GM23338 (cell line): ENCODE data around the gene KRTAP12-3. TPM values are rescaled to one million over a fixed set of nuclear protein-coding genes. Genes with fewer than 3 reads are reported as not detected.
A peak's percentile ranks its signal among the peaks of the same experiment; 100 is the strongest.

Source experiments
- ATAC-seq: fragments of 200-7000 bp; cut with Tn5 transposase; 3 replicates; pipeline ENCODE4 v1.9.1; 2020
- DNase-seq: peaks from one replicate; pipeline ENCODE4 v3.0.0-alpha.2; 2015; ENCODE audit warnings: low spot score
- H2AFZ ChIP-seq: fragments of 200-600 bp; sonication (generic); 2 replicates; pipeline ENCODE4 v1.8.0; 2016; ENCODE audit warnings: antibody characterized with exemption, mild to moderate bottlenecking, moderate library complexity
- H3F3A ChIP-seq: fragments of 200-600 bp; sonication (generic); replicated peaks from 2 replicates; pipeline ENCODE4 v1.8.0; 2017; ENCODE audit warnings: antibody characterized with exemption, mixed run types, low read depth
- H3K27ac ChIP-seq: fragments of 200-600 bp; sonication (generic); 2 replicates; pipeline ENCODE4 v1.6.1; 2016; ENCODE audit warnings: low read depth
- H3K27me3 ChIP-seq: fragments of 200-600 bp; sonication (generic); 2 replicates; pipeline ENCODE4 v1.8.0; 2016; ENCODE audit warnings: mild to moderate bottlenecking, mixed run types, moderate library complexity; ENCODE audit not compliant: insufficient read depth
- H3K36me3 ChIP-seq: fragments of 200-600 bp; sonication (generic); 2 replicates; pipeline ENCODE4 v1.8.0; 2016; ENCODE audit warnings: mild to moderate bottlenecking; ENCODE audit not compliant: insufficient read depth
- H3K4me1 ChIP-seq: fragments of 200-600 bp; sonication (generic); 2 replicates; pipeline ENCODE4 v1.8.0; 2016; ENCODE audit warnings: mild to moderate bottlenecking, moderate library complexity; ENCODE audit not compliant: insufficient read depth
- H3K4me2 ChIP-seq: fragments of 200-600 bp; sonication (generic); 2 replicates; pipeline ENCODE4 v1.7.1; 2017; ENCODE audit warnings: mixed run types
- H3K4me3 ChIP-seq: fragments of 200-600 bp; sonication (generic); 2 replicates; pipeline ENCODE4 v1.6.1; 2016; ENCODE audit warnings: mixed run types
- H3K79me2 ChIP-seq: fragments of 200-600 bp; sonication (generic); replicated peaks from 2 replicates; pipeline ENCODE4 v1.8.0; 2017; ENCODE audit warnings: mild to moderate bottlenecking; ENCODE audit not compliant: insufficient read depth
- H3K9me2 ChIP-seq: fragments of 200-600 bp; sonication (generic); 2 replicates; pipeline ENCODE4 v1.8.0; 2017; ENCODE audit not compliant: insufficient read depth
- H4K20me1 ChIP-seq: fragments of 200-600 bp; sonication (generic); replicated peaks from 2 replicates; pipeline ENCODE4 v1.8.0; 2017; ENCODE audit warnings: mild to moderate bottlenecking; ENCODE audit not compliant: insufficient read depth
- H3K27ac Mint-ChIP-seq: 2 replicates; pipeline ENCODE4 v1.8.0; 2020; ENCODE audit warnings: inconsistent platforms, mild to moderate bottlenecking, moderate library complexity, mixed read lengths
- H3K27me3 Mint-ChIP-seq: 3 replicates; pipeline ENCODE4 v1.8.0; 2022; ENCODE audit warnings: low read depth, mild to moderate bottlenecking, moderate library complexity, mixed read lengths, inconsistent platforms; ENCODE audit not compliant: insufficient read depth, poor library complexity
- H3K36me3 Mint-ChIP-seq: 3 replicates; pipeline ENCODE4 v1.8.0; 2021; ENCODE audit warnings: low read depth, mild to moderate bottlenecking, inconsistent platforms, moderate library complexity, mixed read lengths
- H3K4me1 Mint-ChIP-seq: 3 replicates; pipeline ENCODE4 v1.8.0; 2020; ENCODE audit warnings: mild to moderate bottlenecking, inconsistent platforms, mixed read lengths
- H3K4me3 Mint-ChIP-seq: 3 replicates; pipeline ENCODE4 v1.8.0; 2021; ENCODE audit warnings: moderate library complexity, mild to moderate bottlenecking, inconsistent platforms, mixed read lengths
- H3K9me3 Mint-ChIP-seq: 3 replicates; pipeline ENCODE4 v1.8.0; 2020; ENCODE audit warnings: moderate library complexity, mild to moderate bottlenecking, inconsistent platforms, mixed read lengths
- CREB1 ChIP-seq: fragments of 250-450 bp; sonication (Bioruptor Pico); IDR thresholded peaks from 2 replicates; pipeline ENCODE4 v1.5.0; 2020; ENCODE audit warnings: low read depth, mild to moderate bottlenecking, moderate library complexity
- EZH2 ChIP-seq: fragments of 200-600 bp; sonication (generic); IDR thresholded peaks from one replicate; pipeline ENCODE4 v1.8.0; 2017; ENCODE audit warnings: antibody characterized with exemption, mild to moderate bottlenecking, low read depth; ENCODE audit not compliant: unreplicated experiment
- EZH2phosphoT487 ChIP-seq: fragments of 200-600 bp; sonication (generic); IDR thresholded peaks from one replicate; pipeline ENCODE4 v1.8.1; 2018; ENCODE audit warnings: antibody characterized with exemption; ENCODE audit not compliant: unreplicated experiment
- JUNB ChIP-seq: IDR thresholded peaks from one replicate; pipeline ENCODE4 v1.6.1; 2016; ENCODE audit warnings: antibody characterized with exemption; ENCODE audit not compliant: unreplicated experiment
- NANOG ChIP-seq: IDR thresholded peaks from 2 replicates; pipeline ENCODE4 v1.6.1; 2016; ENCODE audit warnings: antibody characterized with exemption, borderline replicate concordance
- POLR2AphosphoS5 ChIP-seq: IDR thresholded peaks from 2 replicates; pipeline ENCODE4 v1.6.1; 2016; ENCODE audit warnings: antibody characterized with exemption, low read depth
- ZNF114 ChIP-seq: fragments of 250-450 bp; sonication (Bioruptor Pico); IDR thresholded peaks from 2 replicates; pipeline ENCODE4 v1.5.0; 2020; ENCODE audit warnings: mild to moderate bottlenecking, moderate library complexity
- ZNF331 ChIP-seq: fragments of 250-450 bp; sonication (Bioruptor Pico); IDR thresholded peaks from 2 replicates; pipeline ENCODE4 v1.5.0; 2020; ENCODE audit warnings: low read depth, mild to moderate bottlenecking, moderate library complexity
- polyA plus RNA-seq: library from polyadenylated mRNA; unstranded; fragments of >200 nt; fragmentation: Nextera tagmentation; extraction: Ambion mirVana; gene quantifications from 2 replicates; pipeline ENCODE4 v1.2.1, GENCODE V29; 2016
- total RNA-seq: library from RNA; depleted of rRNA; stranded (reverse); fragments of >200 nt; shearing (Covaris generic); gene quantifications from 2 replicates; pipeline ENCODE4 v1.2.3, GENCODE V29; 2014
- TF ChIP-seq, protein P1 (sequence below): fragments of 250-450 bp; sonication (Bioruptor Pico); IDR thresholded peaks from 2 replicates; pipeline ENCODE4 v1.5.0; 2020; ENCODE audit warnings: mild to moderate bottlenecking, moderate library complexity
- TF ChIP-seq, protein P2 (sequence below): IDR thresholded peaks from 2 replicates; pipeline ENCODE4 v1.6.1; 2016; ENCODE audit warnings: antibody characterized with exemption

Gene KRTAP12-3
- total and polyA plus RNA-seq, 2 experiments from 2014 or later = not detected

DNA sequence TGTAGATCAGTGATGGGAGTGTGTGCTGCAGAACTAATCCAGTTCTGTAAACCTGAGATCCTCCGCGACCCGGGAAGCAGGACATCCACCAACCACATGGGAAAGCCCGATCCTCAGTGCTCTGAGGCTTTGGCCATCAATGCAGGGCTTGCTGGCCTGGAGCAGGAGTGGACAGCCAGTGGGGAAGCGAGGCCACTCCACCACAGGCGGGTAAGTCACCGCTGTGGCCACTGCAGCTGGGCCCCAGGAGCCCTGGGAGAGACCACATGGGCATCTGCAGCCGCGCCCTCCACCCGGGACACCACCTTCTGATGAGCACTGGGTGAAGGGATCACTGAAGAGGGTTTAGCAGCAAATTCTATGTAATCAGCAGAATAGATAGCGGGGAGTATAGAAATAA is 23.4 kb downstream of the KRTAP12-3 start:
- peaks cover 5% of the 10 kb centered on the region for H3K4me1 Mint-ChIP-seq

DNA sequence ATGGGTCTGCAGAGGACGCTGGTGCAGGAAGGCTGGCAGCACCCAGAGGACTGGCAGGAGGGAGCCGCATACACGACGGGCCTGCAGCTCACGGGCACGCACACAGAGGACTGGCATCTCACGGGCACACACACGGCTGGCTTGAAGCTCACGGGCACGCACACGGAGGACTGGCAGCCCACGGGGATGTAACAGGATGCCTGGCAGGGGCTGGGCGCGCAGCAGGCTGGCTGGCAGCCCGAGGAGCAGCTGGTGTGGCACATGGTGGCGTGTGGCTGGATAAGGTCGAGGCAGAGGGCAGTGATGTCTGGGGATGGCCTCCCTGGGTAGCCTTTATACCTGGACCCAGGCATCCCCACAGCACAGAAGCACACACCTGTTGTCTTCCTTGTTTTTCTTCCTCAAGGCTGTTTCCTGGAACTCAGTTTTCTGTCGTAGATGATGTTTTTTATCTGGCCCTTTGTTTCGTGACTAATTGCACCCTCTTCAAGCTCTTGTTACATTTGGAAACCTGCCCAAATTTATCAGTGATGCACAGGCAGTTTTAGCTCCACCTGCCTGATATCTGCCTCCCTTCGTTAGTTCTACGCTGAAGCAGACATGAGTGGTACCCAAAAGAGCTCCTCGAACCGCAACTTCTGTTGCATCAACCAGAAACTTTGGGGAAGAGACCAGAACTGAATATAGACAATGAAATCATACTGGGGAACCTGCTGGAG is 24.3 kb downstream of the KRTAP12-3 start, which contains the start of gene KRTAP12-1:
KRTAP12-1 (minus strand) TSS at position 303 of the 719 bp plus-strand sequence; CDS start at position 263, 40 bp downstream.
- no peak for ATAC-seq
- peaks cover 12% of the 10 kb centered on the region for H3K4me1 Mint-ChIP-seq
- no peaks in the 10 kb centered on the region for H3K36me3 Mint-ChIP-seq
- Histone ChIP-seq H3K27ac (no peak within 1 kb of the TSS), H3K4me2 (no peak within 1 kb of the TSS), H3K4me3 (no peak within 1 kb of the TSS), H3K4me1 (peaks cover 6% of the 10 kb centered on the region), H3K27me3 (no peaks in the 10 kb centered on the region), H3K79me2 (no peaks in the 10 kb centered on the region), H3F3A (0 out of 2 replicates have a peak, but pooled peaks cover 1% of the 10 kb centered on the region), H4K20me1 (no peaks in the 10 kb centered on the region), H2AFZ (peak within 1 kb of the TSS; percentile 32; the same call in 1 of the 2 replicates), H3K9me2 (no peaks in the 10 kb centered on the region; the same call in 1 of the 2 replicates), H3K36me3 (no peaks in the 10 kb centered on the region)
- no peaks in the 10 kb centered on the region; the same call in 1 of the 3 replicates for H3K9me3 Mint-ChIP-seq
- no peak within 1 kb of the TSS for H3K27ac Mint-ChIP-seq
- no peak for DNase-seq
- H3K4me3 Mint-ChIP-seq = no peak within 1 kb of the TSS
- peaks cover 9% of the 10 kb centered on the region for H3K27me3 Mint-ChIP-seq
- TF ChIP-seq POLR2AphosphoS5 (no peak), ZNF114 (no peak), NANOG (no peak), ZNF331 (CRISPR knock-in tag) (no peak), JUNB (no peak), EZH2phosphoT487 (no peak)
- TF ChIP-seq, protein P1, sequence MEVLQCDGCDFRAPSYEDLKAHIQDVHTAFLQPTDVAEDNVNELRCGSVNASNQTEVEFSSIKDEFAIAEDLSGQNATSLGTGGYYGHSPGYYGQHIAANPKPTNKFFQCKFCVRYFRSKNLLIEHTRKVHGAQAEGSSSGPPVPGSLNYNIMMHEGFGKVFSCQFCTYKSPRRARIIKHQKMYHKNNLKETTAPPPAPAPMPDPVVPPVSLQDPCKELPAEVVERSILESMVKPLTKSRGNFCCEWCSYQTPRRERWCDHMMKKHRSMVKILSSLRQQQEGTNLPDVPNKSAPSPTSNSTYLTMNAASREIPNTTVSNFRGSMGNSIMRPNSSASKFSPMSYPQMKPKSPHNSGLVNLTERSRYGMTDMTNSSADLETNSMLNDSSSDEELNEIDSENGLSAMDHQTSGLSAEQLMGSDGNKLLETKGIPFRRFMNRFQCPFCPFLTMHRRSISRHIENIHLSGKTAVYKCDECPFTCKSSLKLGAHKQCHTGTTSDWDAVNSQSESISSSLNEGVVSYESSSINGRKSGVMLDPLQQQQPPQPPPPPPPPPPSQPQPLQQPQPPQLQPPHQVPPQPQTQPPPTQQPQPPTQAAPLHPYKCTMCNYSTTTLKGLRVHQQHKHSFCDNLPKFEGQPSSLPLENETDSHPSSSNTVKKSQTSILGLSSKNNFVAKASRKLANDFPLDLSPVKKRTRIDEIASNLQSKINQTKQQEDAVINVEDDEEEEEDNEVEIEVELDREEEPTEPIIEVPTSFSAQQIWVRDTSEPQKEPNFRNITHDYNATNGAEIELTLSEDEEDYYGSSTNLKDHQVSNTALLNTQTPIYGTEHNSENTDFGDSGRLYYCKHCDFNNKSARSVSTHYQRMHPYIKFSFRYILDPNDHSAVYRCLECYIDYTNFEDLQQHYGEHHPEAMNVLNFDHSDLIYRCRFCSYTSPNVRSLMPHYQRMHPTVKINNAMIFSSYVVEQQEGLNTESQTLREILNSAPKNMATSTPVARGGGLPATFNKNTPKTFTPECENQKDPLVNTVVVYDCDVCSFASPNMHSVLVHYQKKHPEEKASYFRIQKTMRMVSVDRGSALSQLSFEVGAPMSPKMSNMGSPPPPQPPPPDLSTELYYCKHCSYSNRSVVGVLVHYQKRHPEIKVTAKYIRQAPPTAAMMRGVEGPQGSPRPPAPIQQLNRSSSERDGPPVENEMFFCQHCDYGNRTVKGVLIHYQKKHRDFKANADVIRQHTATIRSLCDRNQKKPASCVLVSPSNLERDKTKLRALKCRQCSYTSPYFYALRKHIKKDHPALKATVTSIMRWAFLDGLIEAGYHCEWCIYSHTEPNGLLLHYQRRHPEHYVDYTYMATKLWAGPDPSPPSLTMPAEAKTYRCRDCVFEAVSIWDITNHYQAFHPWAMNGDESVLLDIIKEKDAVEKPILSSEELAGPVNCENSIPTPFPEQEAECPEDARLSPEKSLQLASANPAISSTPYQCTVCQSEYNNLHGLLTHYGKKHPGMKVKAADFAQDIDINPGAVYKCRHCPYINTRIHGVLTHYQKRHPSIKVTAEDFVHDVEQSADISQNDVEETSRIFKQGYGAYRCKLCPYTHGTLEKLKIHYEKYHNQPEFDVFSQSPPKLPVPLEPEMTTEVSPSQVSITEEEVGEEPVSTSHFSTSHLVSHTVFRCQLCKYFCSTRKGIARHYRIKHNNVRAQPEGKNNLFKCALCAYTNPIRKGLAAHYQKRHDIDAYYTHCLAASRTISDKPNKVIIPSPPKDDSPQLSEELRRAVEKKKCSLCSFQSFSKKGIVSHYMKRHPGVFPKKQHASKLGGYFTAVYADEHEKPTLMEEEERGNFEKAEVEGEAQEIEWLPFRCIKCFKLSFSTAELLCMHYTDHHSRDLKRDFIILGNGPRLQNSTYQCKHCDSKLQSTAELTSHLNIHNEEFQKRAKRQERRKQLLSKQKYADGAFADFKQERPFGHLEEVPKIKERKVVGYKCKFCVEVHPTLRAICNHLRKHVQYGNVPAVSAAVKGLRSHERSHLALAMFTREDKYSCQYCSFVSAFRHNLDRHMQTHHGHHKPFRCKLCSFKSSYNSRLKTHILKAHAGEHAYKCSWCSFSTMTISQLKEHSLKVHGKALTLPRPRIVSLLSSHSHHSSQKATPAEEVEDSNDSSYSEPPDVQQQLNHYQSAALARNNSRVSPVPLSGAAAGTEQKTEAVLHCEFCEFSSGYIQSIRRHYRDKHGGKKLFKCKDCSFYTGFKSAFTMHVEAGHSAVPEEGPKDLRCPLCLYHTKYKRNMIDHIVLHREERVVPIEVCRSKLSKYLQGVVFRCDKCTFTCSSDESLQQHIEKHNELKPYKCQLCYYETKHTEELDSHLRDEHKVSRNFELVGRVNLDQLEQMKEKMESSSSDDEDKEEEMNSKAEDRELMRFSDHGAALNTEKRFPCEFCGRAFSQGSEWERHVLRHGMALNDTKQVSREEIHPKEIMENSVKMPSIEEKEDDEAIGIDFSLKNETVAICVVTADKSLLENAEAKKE (CRISPR knock-in tag) = no peak

More for the DNA sequence above, 23.4 kb downstream of the KRTAP12-3 start:
- no peak for TF ChIP-seq JUNB
- no peak for TF ChIP-seq NANOG
- no peak for TF ChIP-seq ZNF331 (CRISPR knock-in tag)
- TF ChIP-seq, protein P2, sequence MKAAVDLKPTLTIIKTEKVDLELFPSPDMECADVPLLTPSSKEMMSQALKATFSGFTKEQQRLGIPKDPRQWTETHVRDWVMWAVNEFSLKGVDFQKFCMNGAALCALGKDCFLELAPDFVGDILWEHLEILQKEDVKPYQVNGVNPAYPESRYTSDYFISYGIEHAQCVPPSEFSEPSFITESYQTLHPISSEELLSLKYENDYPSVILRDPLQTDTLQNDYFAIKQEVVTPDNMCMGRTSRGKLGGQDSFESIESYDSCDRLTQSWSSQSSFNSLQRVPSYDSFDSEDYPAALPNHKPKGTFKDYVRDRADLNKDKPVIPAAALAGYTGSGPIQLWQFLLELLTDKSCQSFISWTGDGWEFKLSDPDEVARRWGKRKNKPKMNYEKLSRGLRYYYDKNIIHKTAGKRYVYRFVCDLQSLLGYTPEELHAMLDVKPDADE = no peak
- TF ChIP-seq ZNF114 = no peak
- TF ChIP-seq EZH2 = no peak
- TF ChIP-seq CREB1 (CRISPR knock-in tag) = no peak
- H4K20me1 ChIP-seq = no peaks in the 10 kb centered on the region
- H3K36me3 ChIP-seq = no peaks in the 10 kb centered on the region
- Mint-ChIP-seq H3K36me3 (no peaks in the 10 kb centered on the region), H3K9me3 (no peaks in the 10 kb centered on the region; the same call in 2 of the 3 replicates), H3K27me3 (peaks cover 3% of the 10 kb centered on the region), H3K27ac (no peak overlapping the region), H3K4me3 (no peak overlapping the region)
- no peaks in the 10 kb centered on the region for H3K4me1 ChIP-seq
- no peaks in the 10 kb centered on the region for H3F3A ChIP-seq
- no peaks in the 10 kb centered on the region; the same call in 1 of the 2 replicates for H3K9me2 ChIP-seq
- H3K4me3 ChIP-seq = no peak overlapping the region
- no peak overlapping the region for H2AFZ ChIP-seq
- ATAC-seq (no peak), DNase-seq (no peak)
- H3K79me2 ChIP-seq = no peaks in the 10 kb centered on the region
- no peaks in the 10 kb centered on the region for H3K27me3 ChIP-seq
- H3K27ac ChIP-seq = no peak overlapping the region
- no peak overlapping the region for H3K4me2 ChIP-seq
